GM12874 (cell line): ENCODE data around the gene PLK2.

Experiments
- CTCF ChIP-seq: IDR thresholded peaks from 2 replicates; pipeline ENCODE4 v1.5.1; 2011; ENCODE audit warnings: low read depth, mild to moderate bottlenecking, control low read depth, low read length, moderate library complexity; ENCODE audit not compliant: insufficient read depth

Gene PLK2

GRCh38 chr5:58447226-58447625 is 12.7 kb downstream of the PLK2 start:
- TF ChIP-seq CTCF, result no peak

GRCh38 chr5:58446024-58446423 is 13.9 kb downstream of the PLK2 start:
- TF ChIP-seq CTCF, result no peak

GRCh38 chr5:58444805-58445204 is 15.1 kb downstream of the PLK2 start:
- no peak for TF ChIP-seq CTCF

GRCh38 chr5:58440901-58441460 is 18.9 kb downstream of the PLK2 start:
- no peak for TF ChIP-seq CTCF

GRCh38 chr5:58439094-58439644 is 20.7 kb downstream of the PLK2 start:
- TF ChIP-seq CTCF, result no peak

GRCh38 chr5:58437661-58438060 is 22.2 kb downstream of the PLK2 start:
- no peak for TF ChIP-seq CTCF

GRCh38 chr5:58431832-58432231 is 28.1 kb downstream of the PLK2 start:
- no peak for TF ChIP-seq CTCF

- no peak for TF ChIP-seq CTCF
Observed at GRCh38 chr5:58412932-58413331, 47.0 kb downstream of the PLK2 start.
